ENCODE results near the gene MINDY2. TPM values are rescaled to one million over a fixed set of nuclear protein-coding genes. Genes with fewer than 3 reads are reported as not detected.

The MINDY2 gene
- total and polyA plus RNA-seq, 2 of the 8 experiments (the other 6 are each of a cell fraction or from before 2014, with no cell fraction given), result 3.1 to 25.7 TPM

DNA sequence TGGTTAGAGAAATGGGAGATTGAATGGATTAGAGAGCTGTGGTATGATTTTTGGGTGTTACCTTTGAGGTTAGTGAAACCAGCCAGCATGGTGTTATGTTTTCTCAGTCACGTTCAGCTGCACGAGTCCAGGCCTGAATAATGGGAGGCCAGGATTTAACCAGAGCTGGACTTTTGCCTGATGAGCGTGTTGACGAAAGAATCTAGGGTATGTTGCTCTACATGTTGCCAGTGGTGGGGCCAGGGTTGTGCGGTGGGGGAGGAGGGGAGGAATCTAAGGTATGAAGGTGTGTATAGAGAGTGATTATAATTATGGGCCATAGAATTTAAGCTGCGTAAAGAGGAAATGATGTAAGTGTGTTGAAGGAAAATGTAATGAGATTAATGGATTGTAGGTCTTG lies 22.8 kb downstream of the MINDY2 start (continued):
- TF ChIP-seq CREB1 (IDR thresholded peaks at IDR 0.05) (no peak), SAP30 (IDR thresholded peaks at IDR 0.05; ENCODE audit: insufficient read depth, insufficient replicate concordance, low read length) (no peak), PHF8 (conservative IDR thresholded peaks at IDR 0.05; ENCODE audit: low read depth, low read length) (no peak), NRF1 (IDR thresholded peaks at IDR 0.05; ENCODE audit: low read depth, low read length) (no peak), GTF2F1 (IDR thresholded peaks at IDR 0.05; ENCODE audit: borderline replicate concordance, low read depth, low read length) (no peak)

Data from H1 (cell line).